ENCODE measurements around the gene PHLPP1. TPM values are rescaled to one million over a fixed set of nuclear protein-coding genes. Genes with fewer than 3 reads are reported as not detected.
A peak's percentile ranks its signal among the peaks of the same experiment; 100 is the strongest.

Gene PHLPP1
- polyA plus RNA-seq, 2 of the 4 experiments (the other 2 are of a cell fraction): 6.5 to 12.1 TPM

DNA sequence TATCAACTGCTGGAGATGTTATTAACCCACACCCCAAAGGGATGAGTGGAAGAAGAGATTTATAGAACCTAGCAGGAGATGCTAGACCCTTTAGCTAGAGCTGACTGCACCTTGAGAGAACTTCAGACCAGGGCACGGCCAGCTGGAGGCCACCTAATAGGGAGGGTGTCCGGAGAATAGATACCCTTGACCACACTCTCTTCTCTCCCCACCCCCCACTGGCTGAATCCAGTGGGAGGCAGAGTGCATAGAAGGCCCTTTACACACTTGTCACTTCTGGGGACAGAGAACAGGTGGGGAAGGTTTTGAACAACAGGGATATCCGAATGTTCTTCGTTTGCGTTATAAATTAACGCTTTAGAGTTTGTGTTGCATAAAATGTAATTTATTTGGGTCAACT, 84.6 kb downstream of the PHLPP1 start:
- ATAC-seq (peak in 1 of 2 experiments; percentile 69; a peak in 4 of 6 replicates), DNase-seq (ENCODE audit: low read depth in 1 of 2, low spot score in 1 of 2) (no peak), FAIRE-seq (no peak)
- peak overlapping the region; percentile 41; the same call in 2 of the 3 replicates for H3K4me2 ChIP-seq
- H3K9me3 ChIP-seq: no peaks in the 10 kb centered on the region
- H3K27ac ChIP-seq: peak overlapping the region in 1 of 2 experiments; percentile 72; a peak in 2 of 6 replicates
- WGBS (ENCODE audit: missing lambda C conversion rate): 84% methylated on average over 6 of the region's 6 CpGs
- H3K4me1 ChIP-seq: peaks cover 32% of the 10 kb centered on the region; the same call in 2 of the 3 replicates
- no peak for TF ChIP-seq RFX5 (IDR thresholded peaks at IDR 0.05)
- no peak for TF ChIP-seq HOXB5 (CRISPR knock-in tag; IDR thresholded peaks at IDR 0.05)
- TF ChIP-seq MYC (IDR thresholded peaks at IDR 0.05; ENCODE audit: borderline replicate concordance, low read length): no peak
- no peak for TF ChIP-seq EHMT2 (IDR thresholded peaks at IDR 0.05; ENCODE audit: low read depth)
- TF ChIP-seq BCL3 (IDR thresholded peaks at IDR 0.05): no peak
- TF ChIP-seq HES2 (IDR thresholded peaks at IDR 0.05): no peak
- TF ChIP-seq NR3C1 (IDR thresholded peaks at IDR 0.05): no peak
- no peak for TF ChIP-seq CBX2 (IDR thresholded peaks at IDR 0.05; ENCODE audit: borderline replicate concordance, low read depth)
- no peak for TF ChIP-seq HDAC2 (IDR thresholded peaks at IDR 0.05)
- TF ChIP-seq POLR2AphosphoS2 (conservative IDR thresholded peaks at IDR 0.05; ENCODE audit: low read length): no peak
- no peak for TF ChIP-seq NFE2L2 (conservative IDR thresholded peaks at IDR 0.05; ENCODE audit: low read length)
- TF ChIP-seq, protein P1, sequence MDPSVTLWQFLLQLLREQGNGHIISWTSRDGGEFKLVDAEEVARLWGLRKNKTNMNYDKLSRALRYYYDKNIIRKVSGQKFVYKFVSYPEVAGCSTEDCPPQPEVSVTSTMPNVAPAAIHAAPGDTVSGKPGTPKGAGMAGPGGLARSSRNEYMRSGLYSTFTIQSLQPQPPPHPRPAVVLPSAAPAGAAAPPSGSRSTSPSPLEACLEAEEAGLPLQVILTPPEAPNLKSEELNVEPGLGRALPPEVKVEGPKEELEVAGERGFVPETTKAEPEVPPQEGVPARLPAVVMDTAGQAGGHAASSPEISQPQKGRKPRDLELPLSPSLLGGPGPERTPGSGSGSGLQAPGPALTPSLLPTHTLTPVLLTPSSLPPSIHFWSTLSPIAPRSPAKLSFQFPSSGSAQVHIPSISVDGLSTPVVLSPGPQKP (IDR thresholded peaks at IDR 0.05; ENCODE audit: low read depth, low read length): no peak
- TF ChIP-seq ZFP36 (IDR thresholded peaks at IDR 0.05; ENCODE audit: borderline replicate concordance, partially characterized antibody): no peak
- TF ChIP-seq GATA3 (IDR thresholded peaks at IDR 0.05; ENCODE audit: borderline replicate concordance): no peak
- no peak for TF ChIP-seq HEYL (CRISPR knock-in tag; IDR thresholded peaks at IDR 0.05)
- no peak for TF ChIP-seq TP53 (CRISPR knock-in tag; IDR thresholded peaks at IDR 0.05)
- TF ChIP-seq, protein P2, sequence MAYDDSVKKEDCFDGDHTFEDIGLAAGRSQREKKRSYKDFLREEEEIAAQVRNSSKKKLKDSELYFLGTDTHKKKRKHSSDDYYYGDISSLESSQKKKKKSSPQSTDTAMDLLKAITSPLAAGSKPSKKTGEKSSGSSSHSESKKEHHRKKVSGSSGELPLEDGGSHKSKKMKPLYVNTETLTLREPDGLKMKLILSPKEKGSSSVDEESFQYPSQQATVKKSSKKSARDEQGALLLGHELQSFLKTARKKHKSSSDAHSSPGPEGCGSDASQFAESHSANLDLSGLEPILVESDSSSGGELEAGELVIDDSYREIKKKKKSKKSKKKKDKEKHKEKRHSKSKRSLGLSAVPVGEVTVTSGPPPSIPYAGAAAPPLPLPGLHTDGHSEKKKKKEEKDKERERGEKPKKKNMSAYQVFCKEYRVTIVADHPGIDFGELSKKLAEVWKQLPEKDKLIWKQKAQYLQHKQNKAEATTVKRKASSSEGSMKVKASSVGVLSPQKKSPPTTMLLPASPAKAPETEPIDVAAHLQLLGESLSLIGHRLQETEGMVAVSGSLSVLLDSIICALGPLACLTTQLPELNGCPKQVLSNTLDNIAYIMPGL (CRISPR knock-in tag; IDR thresholded peaks at IDR 0.05; ENCODE audit: borderline replicate concordance): no peak
- ChIA-PET CTCF (interaction anchor here (1.0 to 1.8 kb wide), 2 partner anchors 85 to 213 kb away, joined by 3 read pairs; partner anchors contain the start of gene PHLPP1), POLR2A (no interaction called here)
- no peak overlapping the region for H3K4me3 ChIP-seq

DNA sequence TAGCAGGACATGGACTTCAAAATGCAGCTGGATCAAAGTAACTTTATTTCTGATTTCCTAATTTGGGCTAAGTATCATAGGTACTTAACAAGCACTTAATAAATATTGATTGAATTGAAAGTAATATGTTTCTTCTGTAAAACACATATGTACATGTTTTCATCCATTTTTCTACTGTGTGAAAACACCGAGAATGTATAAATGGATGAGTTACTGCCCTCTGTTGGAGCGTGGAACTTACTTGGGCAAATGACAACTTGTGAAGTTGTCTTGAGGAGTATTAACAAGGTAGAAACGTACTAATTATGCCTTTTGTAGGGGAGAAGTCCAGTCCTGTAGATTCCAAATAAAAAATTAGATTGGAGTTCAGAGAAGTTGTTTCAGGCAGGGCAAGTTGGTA, 87.2 kb downstream of the PHLPP1 start:
- Histone ChIP-seq H3K4me1 (peaks cover 30% of the 10 kb centered on the region; the same call in 2 of the 3 replicates), H3K4me2 (no peak overlapping the region), H3K27ac (peak overlapping the region in 1 of 2 experiments; percentile 57; a peak in 1 of 6 replicates), H3K9me3 (no peaks in the 10 kb centered on the region), H3K4me3 (no peak overlapping the region)
- WGBS (ENCODE audit: missing lambda C conversion rate): 61% methylated on average over 3 of the region's 3 CpGs
- ChIA-PET POLR2A (no interaction called here), CTCF (interaction anchor here (0.7 to 1.0 kb wide), 3 partner anchors 28 to 86 kb away, joined by 3 read pairs; no protein-coding TSS in a partner anchor)
- ATAC-seq: peak in 1 of 2 experiments; percentile 37; a peak in 1 of 6 replicates
- TF ChIP-seq SMC3 (IDR thresholded peaks at IDR 0.05): peak; percentile 34
- peak; percentile 31 to 34; a peak in 3 of 5 replicates for TF ChIP-seq RAD21 (conservative IDR thresholded peaks at IDR 0.05 in 1 of 2, IDR thresholded peaks at IDR 0.05 in 1 of 2)
- peak; percentile 23; the same call in 1 of the 3 replicates for TF ChIP-seq CTCF (IDR thresholded peaks at IDR 0.05)
- TF ChIP-seq, protein P1 (IDR thresholded peaks at IDR 0.05; ENCODE audit: low read depth, low read length): no peak
- FAIRE-seq: no peak
- DNase-seq (ENCODE audit: low read depth in 1 of 2, low spot score in 1 of 2): no peak
